Measurements from ENCODE around the gene ST6GAL1.

GRCh38 chr3:186983659-186984058 lies 53.3 kb downstream of the ST6GAL1 start:
- TF ChIP-seq POLR2A (IDR thresholded peaks at IDR 0.05), result no peak
- TF ChIP-seq, protein P1, sequence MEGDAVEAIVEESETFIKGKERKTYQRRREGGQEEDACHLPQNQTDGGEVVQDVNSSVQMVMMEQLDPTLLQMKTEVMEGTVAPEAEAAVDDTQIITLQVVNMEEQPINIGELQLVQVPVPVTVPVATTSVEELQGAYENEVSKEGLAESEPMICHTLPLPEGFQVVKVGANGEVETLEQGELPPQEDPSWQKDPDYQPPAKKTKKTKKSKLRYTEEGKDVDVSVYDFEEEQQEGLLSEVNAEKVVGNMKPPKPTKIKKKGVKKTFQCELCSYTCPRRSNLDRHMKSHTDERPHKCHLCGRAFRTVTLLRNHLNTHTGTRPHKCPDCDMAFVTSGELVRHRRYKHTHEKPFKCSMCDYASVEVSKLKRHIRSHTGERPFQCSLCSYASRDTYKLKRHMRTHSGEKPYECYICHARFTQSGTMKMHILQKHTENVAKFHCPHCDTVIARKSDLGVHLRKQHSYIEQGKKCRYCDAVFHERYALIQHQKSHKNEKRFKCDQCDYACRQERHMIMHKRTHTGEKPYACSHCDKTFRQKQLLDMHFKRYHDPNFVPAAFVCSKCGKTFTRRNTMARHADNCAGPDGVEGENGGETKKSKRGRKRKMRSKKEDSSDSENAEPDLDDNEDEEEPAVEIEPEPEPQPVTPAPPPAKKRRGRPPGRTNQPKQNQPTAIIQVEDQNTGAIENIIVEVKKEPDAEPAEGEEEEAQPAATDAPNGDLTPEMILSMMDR (IDR thresholded peaks at IDR 0.05), result no peak
- no peak for TF ChIP-seq POLR2AphosphoS5 (IDR thresholded peaks at IDR 0.05)
- TF ChIP-seq EP300 (IDR thresholded peaks at IDR 0.05), result no peak

Data from stomach (tissue), 4 donors.